ENCODE results near the gene CPZ.

The CPZ gene

GRCh38 chr4:8612646-8613045 is 20.1 kb downstream of the CPZ start (continued):
- TF ChIP-seq ZNF561 (tag by site-specific recombination; IDR thresholded peaks at IDR 0.05; ENCODE audit: borderline replicate concordance): no peak
- no peak for TF ChIP-seq ZBTB10 (tag by site-specific recombination; IDR thresholded peaks at IDR 0.05)
- TF ChIP-seq ZNF404 (tag by site-specific recombination; IDR thresholded peaks at IDR 0.05): no peak
- no peak for TF ChIP-seq ZNF629 (tag by site-specific recombination; IDR thresholded peaks at IDR 0.05)
- no peak for TF ChIP-seq ZNF548 (tag by site-specific recombination; IDR thresholded peaks at IDR 0.05)

GRCh38 chr4:8613421-8614364 is 21.1 kb downstream of the CPZ start:
- ChIA-PET POLR2A (interaction anchor here (0.7 kb wide), 1 partner anchor 1759 kb away, joined by 4 read pairs; no protein-coding TSS in a partner anchor), CTCF (no interaction called here)
- Histone ChIP-seq H3K27ac (ENCODE audit: extremely low read depth, low read depth, low read length) (no peak overlapping the region), H3K9me3 (ENCODE audit: control insufficient read depth, insufficient read depth, low read depth, low read length) (no peaks in the 10 kb centered on the region), H3K4me3 (ENCODE audit: low read depth, low read length) (no peak overlapping the region), H3K36me3 (ENCODE audit: control insufficient read depth in 2 of 2, insufficient read depth in 1 of 2, low read length in 2 of 2) (no peaks in the 10 kb centered on the region), H3K4me1 (ENCODE audit: control insufficient read depth, insufficient read depth, low read length) (no peaks in the 10 kb centered on the region)
- no peak for TF ChIP-seq ZNF623 (tag by site-specific recombination; IDR thresholded peaks at IDR 0.05)
- no peak for TF ChIP-seq ZNF658 (tag by site-specific recombination; IDR thresholded peaks at IDR 0.05)
- no peak for TF ChIP-seq ZNF10 (tag by site-specific recombination; IDR thresholded peaks at IDR 0.05)
- TF ChIP-seq ZFHX2 (tag by site-specific recombination; conservative IDR thresholded peaks at IDR 0.05): no peak
- no peak for TF ChIP-seq KLF7 (tag by site-specific recombination; IDR thresholded peaks at IDR 0.05; ENCODE audit: borderline replicate concordance)
- TF ChIP-seq OVOL3 (tag by site-specific recombination; IDR thresholded peaks at IDR 0.05): no peak
- no peak for TF ChIP-seq ZNF791 (tag by site-specific recombination; IDR thresholded peaks at IDR 0.05)
- no peak for TF ChIP-seq ZNF121 (tag by site-specific recombination; IDR thresholded peaks at IDR 0.05)

- Histone ChIP-seq H3K27ac (ENCODE audit: extremely low read depth, low read depth, low read length) (no peak overlapping the region), H3K9me3 (ENCODE audit: control insufficient read depth, insufficient read depth, low read depth, low read length) (no peaks in the 10 kb centered on the region), H3K4me1 (ENCODE audit: control insufficient read depth, insufficient read depth, low read length) (no peaks in the 10 kb centered on the region), H3K36me3 (ENCODE audit: control insufficient read depth in 2 of 2, insufficient read depth in 1 of 2, low read length in 2 of 2) (no peaks in the 10 kb centered on the region), H3K4me3 (ENCODE audit: low read depth, low read length) (no peak overlapping the region)
- ChIA-PET CTCF (no interaction called here), POLR2A (no interaction called here)
- TF ChIP-seq SALL2 (tag by site-specific recombination; IDR thresholded peaks at IDR 0.05; ENCODE audit: borderline replicate concordance): no peak
Measured at GRCh38 chr4:8614365-8615193, 22.0 kb downstream of the CPZ start.

- Histone ChIP-seq H3K9me3 (ENCODE audit: control insufficient read depth, insufficient read depth, low read depth, low read length) (no peaks in the 10 kb centered on the region), H3K36me3 (ENCODE audit: control insufficient read depth in 2 of 2, insufficient read depth in 1 of 2, low read length in 2 of 2) (no peaks in the 10 kb centered on the region), H3K4me3 (ENCODE audit: low read depth, low read length) (no peak overlapping the region), H3K27ac (ENCODE audit: extremely low read depth, low read depth, low read length) (no peak overlapping the region), H3K4me1 (ENCODE audit: control insufficient read depth, insufficient read depth, low read length) (no peaks in the 10 kb centered on the region)
- CTCF ChIA-PET: interaction anchor here (1.3 kb wide), 1 partner anchor 8 kb away, joined by 5 read pairs; no protein-coding TSS in a partner anchor
- POLR2A ChIA-PET: no interaction called here
- TF ChIP-seq ZBTB6 (tag by site-specific recombination; IDR thresholded peaks at IDR 0.05) (no peak), ZNF423 (tag by site-specific recombination; IDR thresholded peaks at IDR 0.05) (no peak), ZNF23 (tag by site-specific recombination; IDR thresholded peaks at IDR 0.05; ENCODE audit: borderline replicate concordance) (no peak), ZNF148 (tag by site-specific recombination; IDR thresholded peaks at IDR 0.05; ENCODE audit: borderline replicate concordance) (no peak), ZFP69B (tag by site-specific recombination; IDR thresholded peaks at IDR 0.05) (no peak), ZNF302 (tag by site-specific recombination; IDR thresholded peaks at IDR 0.05; ENCODE audit: low read depth) (no peak), WT1 (tag by site-specific recombination; IDR thresholded peaks at IDR 0.05) (no peak), SCRT1 (tag by site-specific recombination; IDR thresholded peaks at IDR 0.05; ENCODE audit: borderline replicate concordance) (no peak), ZNF214 (tag by site-specific recombination; IDR thresholded peaks at IDR 0.05; ENCODE audit: borderline replicate concordance) (no peak)
Measured at GRCh38 chr4:8615366-8615765, 22.8 kb downstream of the CPZ start.

Measured in HEK293 (cell line).